ENCODE results near the gene SLC24A3.

SLC24A3 gene

GRCh38 chr20:19729672-19730071 is 517.2 kb downstream of the SLC24A3 start:
- no peak overlapping the region for H4K12ac ChIP-seq (ENCODE audit: low read depth, low read length)
- no peak overlapping the region for H3K27ac ChIP-seq (ENCODE audit: low read depth, low read length)
- H3K4me2 ChIP-seq (ENCODE audit: low read length) = no peak overlapping the region
- H2BK5ac ChIP-seq (ENCODE audit: low read depth, low read length, poor library complexity) = no peak overlapping the region
- no peak overlapping the region for H3K23ac ChIP-seq (ENCODE audit: low read length)
- DNase-seq = no peak
- H4K8ac ChIP-seq (ENCODE audit: low read depth, low read length) = no peak overlapping the region
- H2AFZ ChIP-seq (ENCODE audit: insufficient read depth, low read length, poor library complexity) = no peak overlapping the region
- no peak overlapping the region for H2AK5ac ChIP-seq (ENCODE audit: low read length)
- H3K79me1 ChIP-seq (ENCODE audit: low read length) = peaks cover 1% of the 10 kb centered on the region
- no peak overlapping the region for H3K14ac ChIP-seq (ENCODE audit: low read length)
- H3K79me2 ChIP-seq (ENCODE audit: control insufficient read depth, insufficient read depth, low read length, poor library complexity) = no peaks in the 10 kb centered on the region
- no CpG with 5 or more reads among the region's 4 CpGs for WGBS (ENCODE audit: extremely low coverage, insufficient coverage, insufficient read length)
- no peaks in the 10 kb centered on the region for H3K9me3 ChIP-seq (ENCODE audit: insufficient read depth, low read depth, low read length)
- no peak overlapping the region for H3K9ac ChIP-seq (ENCODE audit: low read length)
- H4K91ac ChIP-seq (ENCODE audit: low read depth, low read length) = no peak overlapping the region
- no peaks in the 10 kb centered on the region for H3K27me3 ChIP-seq (ENCODE audit: insufficient read depth, low read length)
- no peak overlapping the region for H3K4ac ChIP-seq (ENCODE audit: low read depth, low read length)
- no peak overlapping the region for H3K18ac ChIP-seq (ENCODE audit: low read length)
- H2BK12ac ChIP-seq (ENCODE audit: low read length) = no peak overlapping the region
- no peak overlapping the region for H3K4me3 ChIP-seq (ENCODE audit: low read depth, low read length)
- H3K4me1 ChIP-seq (ENCODE audit: control insufficient read depth in 1 of 2, insufficient read depth in 2 of 2, low read length in 2 of 2) = peaks cover 0 to 2% of the 10 kb centered on the region in 2 experiments
- H3K36me3 ChIP-seq (ENCODE audit: control insufficient read depth in 1 of 2, insufficient read depth in 2 of 2, low read length in 2 of 2) = no peaks in the 10 kb centered on the region
- no peak overlapping the region for H2BK120ac ChIP-seq (ENCODE audit: insufficient read depth, low read length, poor library complexity)

GRCh38 chr20:19730706-19731105 is 518.3 kb downstream of the SLC24A3 start:
- Histone ChIP-seq H3K9me3 (ENCODE audit: insufficient read depth, low read depth, low read length) (no peaks in the 10 kb centered on the region), H4K91ac (ENCODE audit: low read depth, low read length) (no peak overlapping the region), H2AK5ac (ENCODE audit: low read length) (no peak overlapping the region), H4K8ac (ENCODE audit: low read depth, low read length) (no peak overlapping the region), H2AFZ (ENCODE audit: insufficient read depth, low read length, poor library complexity) (no peak overlapping the region), H4K12ac (ENCODE audit: low read depth, low read length) (no peak overlapping the region), H3K14ac (ENCODE audit: low read length) (no peak overlapping the region), H3K4ac (ENCODE audit: low read depth, low read length) (no peak overlapping the region), H3K9ac (ENCODE audit: low read length) (no peak overlapping the region), H3K36me3 (ENCODE audit: control insufficient read depth in 1 of 2, insufficient read depth in 2 of 2, low read length in 2 of 2) (no peaks in the 10 kb centered on the region), H3K27me3 (ENCODE audit: insufficient read depth, low read length) (no peaks in the 10 kb centered on the region), H3K4me3 (ENCODE audit: low read depth, low read length) (no peak overlapping the region), H3K4me2 (ENCODE audit: low read length) (no peak overlapping the region), H3K18ac (ENCODE audit: low read length) (no peak overlapping the region), H2BK5ac (ENCODE audit: low read depth, low read length, poor library complexity) (no peak overlapping the region), H2BK12ac (ENCODE audit: low read length) (no peak overlapping the region), H3K4me1 (ENCODE audit: control insufficient read depth in 1 of 2, insufficient read depth in 2 of 2, low read length in 2 of 2) (peaks cover 0 to 3% of the 10 kb centered on the region in 2 experiments), H2BK120ac (ENCODE audit: insufficient read depth, low read length, poor library complexity) (no peak overlapping the region), H3K27ac (ENCODE audit: low read depth, low read length) (no peak overlapping the region), H3K79me2 (ENCODE audit: control insufficient read depth, insufficient read depth, low read length, poor library complexity) (no peaks in the 10 kb centered on the region), H3K79me1 (ENCODE audit: low read length) (peaks cover 1% of the 10 kb centered on the region), H3K23ac (ENCODE audit: low read length) (no peak overlapping the region)
- no CpG with 5 or more reads among the region's 7 CpGs for WGBS (ENCODE audit: extremely low coverage, insufficient coverage, insufficient read length)
- no peak for DNase-seq

- no CpG with 5 or more reads among the region's 1 CpG for WGBS (ENCODE audit: extremely low coverage, insufficient coverage, insufficient read length)
- H3K9ac ChIP-seq (ENCODE audit: low read length) = no peak overlapping the region
These were observed 522.4 kb downstream of the SLC24A3 start for GRCh38 chr20:19734811-19735210.

GRCh38 chr20:19735446-19735845 is 523.0 kb downstream of the SLC24A3 start:
- H3K9me3 ChIP-seq (ENCODE audit: insufficient read depth, low read depth, low read length) = no peaks in the 10 kb centered on the region
- H3K4ac ChIP-seq (ENCODE audit: low read depth, low read length) = no peak overlapping the region
- peak; percentile 51 to 62 for DNase-seq
- no peak overlapping the region for H3K27ac ChIP-seq (ENCODE audit: low read depth, low read length)
- H2BK5ac ChIP-seq (ENCODE audit: low read depth, low read length, poor library complexity) = no peak overlapping the region
- peaks cover 1% of the 10 kb centered on the region for H3K79me1 ChIP-seq (ENCODE audit: low read length)
- H3K79me2 ChIP-seq (ENCODE audit: control insufficient read depth, insufficient read depth, low read length, poor library complexity) = no peaks in the 10 kb centered on the region
- no CpG with 5 or more reads among the region's 6 CpGs for WGBS (ENCODE audit: extremely low coverage, insufficient coverage, insufficient read length)
- no peak overlapping the region for H3K14ac ChIP-seq (ENCODE audit: low read length)
- H3K23ac ChIP-seq (ENCODE audit: low read length) = no peak overlapping the region
- H2AFZ ChIP-seq (ENCODE audit: insufficient read depth, low read length, poor library complexity) = no peak overlapping the region
- peaks cover 0 to 3% of the 10 kb centered on the region in 2 experiments for H3K4me1 ChIP-seq (ENCODE audit: control insufficient read depth in 1 of 2, insufficient read depth in 2 of 2, low read length in 2 of 2)
- no peak overlapping the region for H3K4me3 ChIP-seq (ENCODE audit: low read depth, low read length)
- no peak overlapping the region for H3K9ac ChIP-seq (ENCODE audit: low read length)
- H4K12ac ChIP-seq (ENCODE audit: low read depth, low read length) = no peak overlapping the region
- no peaks in the 10 kb centered on the region for H3K36me3 ChIP-seq (ENCODE audit: control insufficient read depth in 1 of 2, insufficient read depth in 2 of 2, low read length in 2 of 2)
- no peak overlapping the region for H2BK12ac ChIP-seq (ENCODE audit: low read length)
- H3K18ac ChIP-seq (ENCODE audit: low read length) = no peak overlapping the region
- no peak overlapping the region for H2AK5ac ChIP-seq (ENCODE audit: low read length)
- no peak overlapping the region for H4K91ac ChIP-seq (ENCODE audit: low read depth, low read length)
- peak overlapping the region; percentile 6 for H2BK120ac ChIP-seq (ENCODE audit: insufficient read depth, low read length, poor library complexity)
- H3K4me2 ChIP-seq (ENCODE audit: low read length) = no peak overlapping the region
- H3K27me3 ChIP-seq (ENCODE audit: insufficient read depth, low read length) = no peaks in the 10 kb centered on the region
- no peak overlapping the region for H4K8ac ChIP-seq (ENCODE audit: low read depth, low read length)

More at GRCh38 chr20:19734811-19735210, 522.4 kb downstream of the SLC24A3 start:
- H3K4me2 ChIP-seq (ENCODE audit: low read length) = no peak overlapping the region
- H3K9me3 ChIP-seq (ENCODE audit: insufficient read depth, low read depth, low read length) = no peaks in the 10 kb centered on the region
- H4K91ac ChIP-seq (ENCODE audit: low read depth, low read length) = no peak overlapping the region
- no peaks in the 10 kb centered on the region for H3K36me3 ChIP-seq (ENCODE audit: control insufficient read depth in 1 of 2, insufficient read depth in 2 of 2, low read length in 2 of 2)
- no peak overlapping the region for H3K4me3 ChIP-seq (ENCODE audit: low read depth, low read length)
- DNase-seq = no peak
- H3K18ac ChIP-seq (ENCODE audit: low read length) = no peak overlapping the region
- H3K79me2 ChIP-seq (ENCODE audit: control insufficient read depth, insufficient read depth, low read length, poor library complexity) = no peaks in the 10 kb centered on the region
- H2BK5ac ChIP-seq (ENCODE audit: low read depth, low read length, poor library complexity) = no peak overlapping the region
- H3K4me1 ChIP-seq (ENCODE audit: control insufficient read depth in 1 of 2, insufficient read depth in 2 of 2, low read length in 2 of 2) = peaks cover 0 to 3% of the 10 kb centered on the region in 2 experiments
- H3K79me1 ChIP-seq (ENCODE audit: low read length) = peaks cover 1% of the 10 kb centered on the region
- H4K8ac ChIP-seq (ENCODE audit: low read depth, low read length) = no peak overlapping the region
- H3K14ac ChIP-seq (ENCODE audit: low read length) = no peak overlapping the region
- no peak overlapping the region for H3K23ac ChIP-seq (ENCODE audit: low read length)
- H2AK5ac ChIP-seq (ENCODE audit: low read length) = no peak overlapping the region
- no peaks in the 10 kb centered on the region for H3K27me3 ChIP-seq (ENCODE audit: insufficient read depth, low read length)
- no peak overlapping the region for H4K12ac ChIP-seq (ENCODE audit: low read depth, low read length)
- H2AFZ ChIP-seq (ENCODE audit: insufficient read depth, low read length, poor library complexity) = no peak overlapping the region
- no peak overlapping the region for H3K27ac ChIP-seq (ENCODE audit: low read depth, low read length)
- no peak overlapping the region for H2BK12ac ChIP-seq (ENCODE audit: low read length)
- H3K4ac ChIP-seq (ENCODE audit: low read depth, low read length) = no peak overlapping the region
- H2BK120ac ChIP-seq (ENCODE audit: insufficient read depth, low read length, poor library complexity) = no peak overlapping the region
